Subcutaneous adipose tissue (tissue), 4 donors: ENCODE results near the gene PPARA. TPM values are rescaled to one million over a fixed set of nuclear protein-coding genes. Genes with fewer than 3 reads are reported as not detected.

ENCODE experiments used
- total RNA-seq, 4 donors: library from RNA; depleted of rRNA; stranded (reverse); fragments of >200 nt; gene quantifications; one replicate each; pipeline ENCODE4 v1.1.0, GENCODE V29; 2016
- TF ChIP-seq, protein P1 (sequence below): fragments of 450-650 bp; IDR thresholded peaks from one replicate; pipeline ENCODE4 v1.5.1; 2016; ENCODE audit warnings: low read depth, mild to moderate bottlenecking, control low read depth, antibody characterized with exemption, moderate library complexity

Gene PPARA
- total RNA-seq, 4 donors from 2014 or later, result 23.5 to 51.0 (median 36.0) TPM

DNA sequence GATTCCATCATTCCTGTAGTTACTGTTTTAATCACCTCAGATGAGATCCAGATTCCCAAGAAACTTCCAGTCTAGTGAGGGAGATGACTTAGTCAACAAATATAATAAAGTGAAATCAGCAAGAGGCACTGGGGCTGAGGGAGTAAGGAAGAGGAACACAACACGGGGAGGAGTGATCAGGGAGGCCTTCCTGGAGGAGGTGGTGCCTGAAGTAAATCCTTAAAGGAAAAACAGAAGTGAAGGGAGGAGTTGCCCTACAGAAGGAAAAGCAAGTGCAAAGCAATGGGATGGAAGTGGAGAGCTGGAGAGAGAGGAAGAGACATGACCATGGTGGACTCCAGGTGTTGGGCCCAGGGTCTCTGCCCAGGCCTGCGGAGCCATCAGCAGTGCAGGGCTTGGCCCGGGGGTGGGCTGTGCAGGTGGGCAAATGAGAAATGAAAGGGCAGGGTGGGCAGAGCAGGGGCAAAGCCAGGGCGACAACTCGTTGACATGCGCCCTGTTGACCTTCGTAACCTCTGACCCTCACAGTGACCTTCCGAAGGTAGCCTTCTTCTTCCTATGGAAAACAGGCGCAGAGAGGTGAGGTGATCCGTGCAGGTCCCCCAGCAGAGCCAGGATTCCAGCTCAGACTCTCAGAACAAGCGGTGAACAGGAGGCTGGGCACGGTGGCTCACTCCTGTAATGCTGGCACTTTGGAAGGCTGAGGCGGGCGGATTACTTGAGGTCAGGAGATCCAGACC is 12.1 kb upstream of the PPARA start:
- TF ChIP-seq, protein P1, sequence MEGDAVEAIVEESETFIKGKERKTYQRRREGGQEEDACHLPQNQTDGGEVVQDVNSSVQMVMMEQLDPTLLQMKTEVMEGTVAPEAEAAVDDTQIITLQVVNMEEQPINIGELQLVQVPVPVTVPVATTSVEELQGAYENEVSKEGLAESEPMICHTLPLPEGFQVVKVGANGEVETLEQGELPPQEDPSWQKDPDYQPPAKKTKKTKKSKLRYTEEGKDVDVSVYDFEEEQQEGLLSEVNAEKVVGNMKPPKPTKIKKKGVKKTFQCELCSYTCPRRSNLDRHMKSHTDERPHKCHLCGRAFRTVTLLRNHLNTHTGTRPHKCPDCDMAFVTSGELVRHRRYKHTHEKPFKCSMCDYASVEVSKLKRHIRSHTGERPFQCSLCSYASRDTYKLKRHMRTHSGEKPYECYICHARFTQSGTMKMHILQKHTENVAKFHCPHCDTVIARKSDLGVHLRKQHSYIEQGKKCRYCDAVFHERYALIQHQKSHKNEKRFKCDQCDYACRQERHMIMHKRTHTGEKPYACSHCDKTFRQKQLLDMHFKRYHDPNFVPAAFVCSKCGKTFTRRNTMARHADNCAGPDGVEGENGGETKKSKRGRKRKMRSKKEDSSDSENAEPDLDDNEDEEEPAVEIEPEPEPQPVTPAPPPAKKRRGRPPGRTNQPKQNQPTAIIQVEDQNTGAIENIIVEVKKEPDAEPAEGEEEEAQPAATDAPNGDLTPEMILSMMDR, result no peak

DNA sequence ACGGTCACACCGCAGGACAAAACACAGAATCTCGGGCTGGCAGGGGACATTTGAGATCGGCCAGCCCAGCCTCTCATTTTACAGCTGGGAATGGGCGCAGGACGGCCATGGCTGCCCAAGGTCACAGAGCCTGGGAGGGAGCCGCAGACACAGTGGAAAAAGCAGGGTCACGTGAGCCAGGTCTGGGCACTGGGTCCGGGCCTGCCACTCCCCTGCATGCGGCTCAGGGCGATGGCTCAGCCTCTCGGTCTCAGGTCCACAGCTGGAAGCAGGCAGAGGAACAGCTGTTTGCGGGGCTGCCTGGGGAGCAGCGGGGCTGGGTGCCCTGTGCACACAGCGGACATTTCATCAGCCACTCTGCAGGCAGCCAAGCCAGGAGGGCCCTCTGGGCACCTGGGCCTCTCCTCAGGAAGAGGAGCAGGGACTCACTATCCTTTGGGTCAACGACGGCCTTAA is 10.4 kb upstream of the PPARA start:
- TF ChIP-seq, protein P1, result no peak

DNA sequence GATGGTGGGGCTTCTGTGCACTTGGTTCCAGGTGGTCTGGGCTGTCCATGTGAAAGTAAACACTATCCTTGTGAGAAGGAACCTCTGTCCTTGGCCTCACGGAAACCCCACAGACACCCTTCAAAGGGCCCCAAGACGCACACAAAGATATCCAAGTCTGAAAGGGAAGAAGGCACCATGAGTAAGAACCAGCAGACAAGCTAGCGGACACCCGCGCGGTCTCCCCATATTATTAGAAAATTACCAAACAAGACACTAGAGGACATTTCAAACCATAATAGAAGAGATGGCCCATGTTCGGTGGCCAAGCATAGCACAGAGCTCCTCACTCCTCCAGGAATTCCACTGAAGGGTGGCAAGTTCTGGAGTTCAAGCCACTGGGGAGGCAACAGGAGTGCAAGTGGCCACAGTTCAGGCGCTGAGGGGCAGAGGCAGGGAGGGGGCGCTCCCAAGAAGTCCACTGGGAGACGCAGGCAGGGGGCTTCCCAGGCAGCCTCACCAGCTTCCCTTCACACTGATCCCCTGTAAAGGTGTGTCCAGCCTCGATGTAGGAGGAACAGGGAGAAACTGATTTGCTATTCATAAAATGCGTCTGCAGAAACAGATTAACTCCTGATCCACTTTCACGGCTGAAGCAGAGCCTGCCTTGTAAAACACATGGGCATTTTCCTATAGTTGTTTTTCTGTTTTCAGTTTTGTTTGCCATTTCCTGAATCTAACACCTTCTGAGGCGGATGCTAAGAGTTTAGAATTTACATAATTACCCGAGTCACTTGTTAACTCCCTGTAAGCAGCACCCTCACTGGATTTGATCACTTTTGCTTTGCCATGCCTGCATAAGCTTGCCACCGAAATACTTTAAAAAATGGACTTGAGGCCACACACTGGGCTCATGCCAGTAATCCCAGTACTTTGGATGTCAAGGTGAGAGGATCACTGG is 9.1 kb upstream of the PPARA start:
- TF ChIP-seq, protein P1, result no peak

DNA sequence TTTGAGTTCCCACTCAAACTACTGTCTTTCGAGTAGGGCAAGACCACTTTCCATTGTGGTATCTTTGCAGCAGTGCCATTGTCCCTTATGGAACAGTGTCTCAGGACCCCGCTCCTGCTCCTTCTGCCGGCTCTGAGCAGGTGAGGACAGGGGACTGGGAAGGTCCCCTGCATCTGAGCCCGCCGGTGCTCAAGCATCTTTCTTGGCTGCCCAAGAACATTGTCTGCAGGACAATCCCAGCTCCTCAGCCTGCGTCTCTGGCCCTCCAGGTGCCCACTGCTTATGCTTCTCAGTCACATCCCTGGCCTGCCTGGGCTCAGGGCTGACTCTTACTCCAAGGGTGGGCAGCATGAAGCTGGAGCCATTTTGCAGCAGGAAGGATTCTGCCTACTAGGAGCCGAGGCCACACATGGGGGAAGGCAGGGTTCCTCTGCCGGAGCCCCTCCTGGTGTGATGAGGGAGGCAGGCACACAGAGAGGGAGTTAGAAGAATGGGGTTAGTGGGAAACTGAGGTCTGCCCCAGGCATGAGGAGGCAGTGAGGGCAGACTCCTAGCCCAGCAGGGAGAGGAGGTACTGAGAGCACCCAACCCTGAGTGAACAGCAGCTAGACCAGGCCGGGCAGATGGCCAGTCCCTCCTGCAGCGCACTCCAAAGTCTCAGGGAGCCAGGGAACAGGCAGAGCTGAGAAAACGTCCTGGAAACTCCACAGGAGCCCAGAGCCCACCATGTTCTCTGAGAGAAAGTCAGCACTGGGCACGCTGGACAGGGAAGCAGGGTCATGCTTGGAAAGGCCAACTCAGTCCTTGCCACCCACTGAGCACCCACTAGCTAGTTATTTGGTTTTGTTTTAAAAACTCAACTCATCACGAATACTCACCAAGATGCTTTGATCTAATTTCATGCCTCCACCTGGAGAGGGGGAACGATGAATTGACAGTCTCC is 7.5 kb upstream of the PPARA start:
- TF ChIP-seq, protein P1, result no peak

DNA sequence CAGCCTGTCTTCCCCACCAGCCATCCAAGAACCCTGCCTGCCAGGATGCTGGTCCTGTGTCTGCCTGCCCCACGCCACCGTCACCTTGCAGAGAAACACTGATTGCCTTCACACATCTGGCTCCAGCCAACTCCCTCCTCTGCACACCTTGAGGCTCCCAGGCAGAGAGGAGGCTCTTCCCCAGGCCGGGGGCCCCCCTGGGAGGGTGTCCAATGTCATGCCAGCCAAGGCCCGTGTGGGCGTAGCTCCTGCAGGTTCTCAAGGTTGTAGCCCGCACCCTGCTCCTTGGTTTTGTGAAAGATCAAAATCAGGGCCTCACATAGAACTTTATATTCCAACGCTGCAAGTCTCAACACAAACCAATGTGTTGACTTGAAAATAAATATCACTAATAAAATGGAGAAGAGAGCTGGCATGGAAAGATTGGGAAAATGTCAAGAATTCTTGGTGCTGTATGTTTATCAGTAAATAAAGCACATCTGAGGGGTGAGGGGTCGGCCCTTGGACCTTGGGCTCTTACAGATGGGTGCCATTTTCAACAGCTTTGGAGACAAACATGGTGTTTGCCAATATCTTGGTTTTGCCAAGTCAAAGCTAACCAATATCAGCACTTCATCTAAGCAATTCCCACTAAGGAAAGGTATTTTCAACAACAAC is 6.7 kb upstream of the PPARA start:
- TF ChIP-seq, protein P1, result no peak

DNA sequence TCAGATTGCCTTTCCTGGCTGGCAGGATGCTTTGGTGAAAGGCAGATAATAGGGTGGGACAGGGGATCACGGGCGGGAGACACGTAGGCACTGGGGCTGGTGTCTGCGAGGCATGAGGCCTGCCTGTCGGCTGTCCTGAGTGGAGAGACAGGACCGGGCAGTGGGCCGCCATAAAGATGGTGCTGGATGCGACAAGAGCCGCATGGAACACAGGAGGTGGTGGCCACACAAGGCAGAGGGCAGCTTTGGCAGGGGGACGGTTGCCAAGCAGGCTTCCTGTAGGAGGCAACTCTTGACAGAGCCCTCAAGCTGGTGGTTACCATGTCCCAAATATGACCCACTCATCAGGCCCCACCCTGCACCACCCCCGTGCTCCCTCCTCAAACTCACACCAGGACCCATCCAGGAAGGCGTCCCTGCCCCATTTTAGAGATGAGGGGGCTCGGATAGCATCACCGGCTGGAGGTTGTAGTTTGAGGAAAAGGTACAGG is 4.9 kb upstream of the PPARA start:
- TF ChIP-seq, protein P1, result no peak
